Hepatocyte (in vitro differentiated cells): ENCODE results near the gene LARP6. TPM values are rescaled to one million over a fixed set of nuclear protein-coding genes. Genes with fewer than 3 reads are reported as not detected.
A peak's percentile ranks its signal among the peaks of the same experiment; 100 is the strongest.
"Not testable (repeated sequence)": the region's sequence is repeated elsewhere in the genome, so short reads cannot be mapped to it uniquely, and the experiment has no call there.

Experiments used
- DNase-seq: peaks from one replicate; pipeline ENCODE4 v3.0.0-alpha.2; 2016; ENCODE audit warnings: low spot score
- H2AFZ ChIP-seq: fragments of 200-600 bp; sonication (generic); 2 replicates; pipeline ENCODE4 v1.6.0; 2016; ENCODE audit warnings: antibody characterized with exemption, mild to moderate bottlenecking
- H3K27ac ChIP-seq: fragments of 200-600 bp; sonication (generic); 2 replicates; pipeline ENCODE4 v1.5.1; 2016; ENCODE audit warnings: mild to moderate bottlenecking
- H3K27me3 ChIP-seq: fragments of 200-600 bp; sonication (generic); 2 replicates; pipeline ENCODE4 v1.6.1; 2016
- H3K36me3 ChIP-seq: fragments of 200-600 bp; sonication (generic); replicated peaks from 2 replicates; pipeline ENCODE4 v1.5.1; 2016; ENCODE audit warnings: low read depth; ENCODE audit not compliant: insufficient read depth
- H3K4me1 ChIP-seq: fragments of 200-600 bp; sonication (generic); 2 replicates; pipeline ENCODE4 v1.5.1; 2016; ENCODE audit warnings: mild to moderate bottlenecking, moderate library complexity; ENCODE audit not compliant: insufficient read depth
- H3K4me2 ChIP-seq: fragments of 200-600 bp; sonication (generic); 2 replicates; pipeline ENCODE4 v1.6.0; 2016
- H3K4me3 ChIP-seq: fragments of 200-600 bp; sonication (generic); 2 replicates; pipeline ENCODE4 v1.5.1; 2016; ENCODE audit warnings: mild to moderate bottlenecking
- H3K79me2 ChIP-seq: fragments of 200-600 bp; sonication (generic); 2 replicates; pipeline ENCODE4 v1.6.0; 2017; ENCODE audit warnings: mild to moderate bottlenecking
- H3K9me2 ChIP-seq: fragments of 200-600 bp; sonication (generic); replicated peaks from 2 replicates; pipeline ENCODE4 v1.6.0; 2017; ENCODE audit warnings: mild to moderate bottlenecking; ENCODE audit not compliant: insufficient read depth
- H3K9me3 ChIP-seq: fragments of 200-600 bp; sonication (generic); 2 replicates; pipeline ENCODE4 v1.5.1; 2016; ENCODE audit warnings: low read depth, mild to moderate bottlenecking
- H4K20me1 ChIP-seq: fragments of 200-600 bp; sonication (generic); 2 replicates; pipeline ENCODE4 v1.6.0; 2016; ENCODE audit warnings: mild to moderate bottlenecking; ENCODE audit not compliant: insufficient read depth, poor library complexity, severe bottlenecking
- CTCF ChIP-seq: fragments of 200-600 bp; sonication (generic); IDR thresholded peaks from 2 replicates; pipeline ENCODE4 v1.5.1; 2016; ENCODE audit warnings: antibody characterized with exemption, mild to moderate bottlenecking; ENCODE audit not compliant: poor library complexity
- EZH2 ChIP-seq: fragments of 200-600 bp; sonication (generic); IDR thresholded peaks from 2 replicates; pipeline ENCODE4 v1.6.1; 2016; ENCODE audit warnings: antibody characterized with exemption, mild to moderate bottlenecking, borderline replicate concordance
- EZH2phosphoT487 ChIP-seq: fragments of 200-600 bp; sonication (generic); IDR thresholded peaks from one replicate; pipeline ENCODE4 v1.6.1; 2018; ENCODE audit warnings: antibody characterized with exemption, mild to moderate bottlenecking, low read depth, moderate library complexity; ENCODE audit not compliant: unreplicated experiment, severe bottlenecking
- WGBS: methylation state at CpG from one replicate; pipeline ENCODE4 v1.1.6; 2016; ENCODE audit warnings: low lambda C conversion rate; ENCODE audit errors: missing lambda C conversion rate; 5-methylcytosine and 5-hydroxymethylcytosine counted together
- polyA plus RNA-seq: library from polyadenylated mRNA; unstranded; fragments of >200 nt; fragmentation: Nextera tagmentation; extraction: Ambion mirVana; gene quantifications from 2 replicates; pipeline ENCODE4 v1.2.1, GENCODE V29; 2016
- total RNA-seq: library from RNA; depleted of rRNA; stranded (reverse); fragments of >200 nt; gene quantifications from 2 replicates; pipeline ENCODE4 v1.2.3, GENCODE V29; 2014

Gene LARP6
- total and polyA plus RNA-seq, 2 experiments from 2014 or later: 45.9 to 50.0 TPM

- no peaks in the 10 kb centered on the region for H3K36me3 ChIP-seq
- H3K4me3 ChIP-seq: no peak overlapping the region
- no peak overlapping the region for H3K4me2 ChIP-seq
- peaks cover 4% of the 10 kb centered on the region for H3K4me1 ChIP-seq
- H3K27ac ChIP-seq: peak overlapping the region; percentile 63
- no peaks in the 10 kb centered on the region for H3K79me2 ChIP-seq
- 64% methylated on average over 4 of the region's 4 CpGs for WGBS
- H4K20me1 ChIP-seq: no peaks in the 10 kb centered on the region
- TF ChIP-seq EZH2phosphoT487 (no peak), CTCF (no peak), EZH2 (no peak)
- no peaks in the 10 kb centered on the region for H3K9me3 ChIP-seq
- no peaks in the 10 kb centered on the region for H3K9me2 ChIP-seq
- DNase-seq: peak; percentile 38
- H2AFZ ChIP-seq: no peak overlapping the region
- no peaks in the 10 kb centered on the region for H3K27me3 ChIP-seq
Observed at GRCh38 chr15:70863450-70864218, 9.7 kb upstream of the LARP6 start.

GRCh38 chr15:70859998-70860397, 6.0 kb upstream of the LARP6 start:
- no peaks in the 10 kb centered on the region for H3K36me3 ChIP-seq
- H3K27ac ChIP-seq: no peak overlapping the region
- peaks cover under 1% of the 10 kb centered on the region for H3K4me1 ChIP-seq
- no peak for DNase-seq
- H3K27me3 ChIP-seq: no peaks in the 10 kb centered on the region
- H2AFZ ChIP-seq: no peak overlapping the region
- no peak for TF ChIP-seq EZH2
- TF ChIP-seq EZH2phosphoT487: no peak
- TF ChIP-seq CTCF: no peak
- no peak overlapping the region for H3K4me2 ChIP-seq
- no peaks in the 10 kb centered on the region for H4K20me1 ChIP-seq
- H3K9me3 ChIP-seq: no peaks in the 10 kb centered on the region
- WGBS: 75% methylated on average over 9 of the region's 11 CpGs
- H3K9me2 ChIP-seq: no peaks in the 10 kb centered on the region
- H3K4me3 ChIP-seq: no peak overlapping the region
- H3K79me2 ChIP-seq: no peaks in the 10 kb centered on the region

GRCh38 chr15:70859322-70859908, 5.5 kb upstream of the LARP6 start:
- TF ChIP-seq EZH2 (no peak), EZH2phosphoT487 (no peak), CTCF (no peak)
- H4K20me1 ChIP-seq: no peaks in the 10 kb centered on the region
- H3K36me3 ChIP-seq: no peaks in the 10 kb centered on the region
- no peak overlapping the region for H2AFZ ChIP-seq
- H3K9me2 ChIP-seq: no peaks in the 10 kb centered on the region
- DNase-seq: no peak
- no peaks in the 10 kb centered on the region for H3K9me3 ChIP-seq
- no peaks in the 10 kb centered on the region for H3K27me3 ChIP-seq
- H3K79me2 ChIP-seq: no peaks in the 10 kb centered on the region
- no peak overlapping the region for H3K27ac ChIP-seq
- H3K4me3 ChIP-seq: no peak overlapping the region
- H3K4me2 ChIP-seq: no peak overlapping the region
- peaks cover 6% of the 10 kb centered on the region for H3K4me1 ChIP-seq
- 93% methylated on average over 14 of the region's 14 CpGs for WGBS

GRCh38 chr15:70858614-70859321, 4.8 kb upstream of the LARP6 start:
- not testable (repeated sequence) for H3K9me2 ChIP-seq, H3K4me2 ChIP-seq, H2AFZ ChIP-seq, H3K79me2 ChIP-seq, H3K36me3 ChIP-seq, H3K4me1 ChIP-seq, H3K9me3 ChIP-seq, H3K27ac ChIP-seq, H3K27me3 ChIP-seq, DNase-seq, H3K4me3 ChIP-seq, H4K20me1 ChIP-seq
- 96% methylated on average over 9 of the region's 9 CpGs for WGBS
